ENCODE data around the gene RBMS3.
A peak's percentile ranks its signal among the peaks of the same experiment; 100 is the strongest.

RBMS3 gene

DNA sequence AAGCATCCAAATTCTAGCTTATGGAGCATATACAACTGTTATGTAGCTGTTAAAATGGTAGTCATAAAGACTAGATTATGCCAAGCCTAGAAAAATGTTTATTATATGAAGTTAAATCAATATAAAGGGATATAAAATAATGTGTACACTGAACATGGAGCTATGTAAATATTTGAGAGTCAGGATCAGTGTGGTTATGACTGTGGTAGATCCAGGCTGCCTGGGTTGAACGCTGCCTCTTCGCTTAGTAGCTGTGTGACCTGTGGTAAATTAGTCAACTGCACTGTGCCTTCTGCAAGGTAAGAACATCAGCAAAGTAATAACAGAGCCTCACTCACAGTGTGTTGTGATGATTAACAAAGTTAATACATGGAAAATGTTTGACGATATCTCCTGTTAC lies 212.2 kb downstream of the RBMS3 start:
- Histone ChIP-seq H3K4me3 (no peak overlapping the region), H3K27ac (no peak overlapping the region)
- TF ChIP-seq CTCF (IDR thresholded peaks at IDR 0.05) = no peak
- DNase-seq (ENCODE audit: low spot score) = no peak

GRCh38 chr3:29494305-29495036 lies 213.6 kb downstream of the RBMS3 start:
- Histone ChIP-seq H3K4me3 (no peak overlapping the region), H3K27ac (no peak overlapping the region)
- no peak for TF ChIP-seq CTCF (IDR thresholded peaks at IDR 0.05)

GRCh38 chr3:29497282-29497681 lies 216.4 kb downstream of the RBMS3 start:
- Histone ChIP-seq H3K27ac (no peak overlapping the region), H3K4me3 (no peak overlapping the region)
- no peak for DNase-seq (ENCODE audit: low spot score)
- TF ChIP-seq CTCF (IDR thresholded peaks at IDR 0.05) = no peak

More at GRCh38 chr3:29494305-29495036, 213.6 kb downstream of the RBMS3 start:
- DNase-seq (ENCODE audit: low spot score) = no peak

DNA sequence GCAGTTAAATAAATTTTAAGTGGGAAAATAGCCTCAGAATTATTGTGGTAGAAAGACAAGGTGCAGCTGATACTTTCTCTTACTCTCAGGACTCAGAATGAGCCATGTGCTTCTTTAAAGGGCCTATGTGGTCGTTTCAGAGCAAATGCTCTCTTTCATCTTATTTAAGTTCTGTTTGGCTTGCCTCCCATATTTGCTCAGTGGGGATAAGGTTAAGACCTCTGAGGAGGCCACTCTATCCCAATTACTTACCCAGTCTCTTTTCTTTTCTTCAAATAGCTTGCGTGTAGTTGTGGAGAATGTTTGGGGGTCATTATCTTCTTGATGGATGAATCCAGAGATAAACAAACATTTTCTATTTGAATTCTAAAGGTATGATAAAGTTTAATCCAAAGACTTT lies 221.9 kb downstream of the RBMS3 start:
- DNase-seq (ENCODE audit: low spot score) = no peak
- Histone ChIP-seq H3K4me3 (no peak overlapping the region), H3K27ac (peak overlapping the region; percentile 56 to 69)
- no peak for TF ChIP-seq CTCF (IDR thresholded peaks at IDR 0.05)

GRCh38 chr3:29503314-29503713 lies 222.4 kb downstream of the RBMS3 start:
- no peak for TF ChIP-seq CTCF (IDR thresholded peaks at IDR 0.05)
- Histone ChIP-seq H3K4me3 (no peak overlapping the region), H3K27ac (peak overlapping the region; percentile 56 to 69)
- DNase-seq (ENCODE audit: low spot score) = no peak

- TF ChIP-seq CTCF (IDR thresholded peaks at IDR 0.05) = no peak
- DNase-seq (ENCODE audit: low spot score) = peak; percentile 77
- Histone ChIP-seq H3K4me3 (no peak overlapping the region), H3K27ac (peak overlapping the region; percentile 56 to 69)
Observed at GRCh38 chr3:29503958-29504357, 223.1 kb downstream of the RBMS3 start.

DNA sequence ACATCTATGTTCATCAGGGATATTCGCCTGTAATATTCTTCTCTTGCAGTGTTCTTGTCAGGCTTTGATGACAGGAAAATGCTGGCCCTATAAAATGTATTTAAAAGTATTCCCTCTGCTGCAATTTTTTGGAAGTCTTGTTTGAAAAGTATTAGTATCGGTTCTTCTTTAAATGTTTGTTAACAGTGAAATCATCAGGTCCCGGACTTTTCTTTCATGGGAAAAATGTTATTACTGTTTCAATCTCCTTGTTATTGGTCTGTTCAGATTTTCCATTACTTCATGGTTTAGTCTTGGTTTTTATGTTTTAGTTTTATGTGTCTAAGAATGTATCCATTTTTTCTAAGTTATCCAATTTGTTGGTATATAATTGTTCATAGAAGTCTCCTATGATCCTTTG lies 225.6 kb downstream of the RBMS3 start:
- H3K27ac ChIP-seq = no peak overlapping the region
- no peak overlapping the region for H3K4me3 ChIP-seq
- DNase-seq (ENCODE audit: low spot score) = no peak
- TF ChIP-seq CTCF (IDR thresholded peaks at IDR 0.05) = no peak

All from coronary artery (tissue), 2 donors.